Gastrocnemius medialis (tissue), 4 donors: Measurements from ENCODE around the gene DDA1. TPM values are rescaled to one million over a fixed set of nuclear protein-coding genes. Genes with fewer than 3 reads are reported as not detected.

Experiments
- ATAC-seq, 2 donors: fragments of 150-250 bp; one replicate each; pipeline ENCODE4 v1.9.1; 2016
- DNase-seq, 2 donors: peaks; one replicate each; pipeline ENCODE4 v3.0.0-alpha.2; 2019
- H3K27ac ChIP-seq, 4 donors: fragments of 200-600 bp; sonication (generic); 1 replicate in 1 of 4; 2 replicates in 3 of 4; pipeline ENCODE4 v1.5.1; 2016 to 2018; ENCODE audit warnings: mild to moderate bottlenecking in 2 of 4, moderate library complexity in 1 of 4
- H3K27me3 ChIP-seq, 3 donors: fragments of 200-600 bp; sonication (generic) in 2 of 3; 1 replicate in 1 of 3; 2 replicates in 2 of 3; pipeline versions ENCODE4 v1.5.1 to v1.6.0; 2016 to 2019; ENCODE audit warnings: mild to moderate bottlenecking in 1 of 3, moderate library complexity in 1 of 3
- H3K36me3 ChIP-seq, 2 donors: fragments of 200-600 bp; sonication (generic) in 1 of 2; one replicate each; pipeline ENCODE4 v1.5.1; 2017 to 2018
- H3K4me1 ChIP-seq, 2 donors: fragments of 200-600 bp; sonication (generic) in 1 of 2; one replicate each; pipeline ENCODE4 v1.5.1; 2016 to 2017; ENCODE audit warnings: mild to moderate bottlenecking in 2 of 2
- H3K4me3 ChIP-seq, 4 donors: fragments of 200-600 bp; sonication (generic) in 3 of 4; 1 replicate in 1 of 4; 2 replicates in 3 of 4; pipeline ENCODE4 v1.5.1; 2016 to 2019; ENCODE audit warnings: mild to moderate bottlenecking in 2 of 4
- H3K9me3 ChIP-seq, 3 donors: fragments of 200-600 bp; sonication (generic) in 2 of 3; 1 replicate in 1 of 3; 2 replicates in 2 of 3; pipeline ENCODE4 v1.5.1; 2016 to 2019
- POLR2A ChIP-seq, 2 donors: fragments of 450-650 bp; IDR thresholded peaks; one replicate each; pipeline ENCODE4 v1.6.1; 2017; ENCODE audit warnings: antibody characterized with exemption in 2 of 2, mild to moderate bottlenecking in 2 of 2, moderate library complexity in 2 of 2
- in situ Hi-C, 4 donors: fragments of 200-750 bp; cut with MboI; loops; one replicate each; pipeline versions ENCODE4 v1.15.0 to v1.8.0; 2017; ENCODE audit warnings: low sequenced_read_pairs in 4 of 4
- intact Hi-C: fragments of 100-400 bp; cut with DNase I; formaldehyde crosslinking; loops from one replicate; pipeline ENCODE4 v1.15.1; 2023; ENCODE audit warnings: low total_unique reads
- total RNA-seq, 4 donors: library from RNA; depleted of rRNA; stranded (reverse); fragments of >200 nt; gene quantifications; one replicate each; pipeline versions ENCODE4 v1.1.0 to v1.2.3, GENCODE V29; 2016
- TF ChIP-seq, protein P1 (sequence below), 5 experiments: fragments of 450-650 bp in 3 of 5; fragments of 200-600 bp in 2 of 5; sonication (generic) in 2 of 5; IDR thresholded peaks in 4 of 5; conservative IDR thresholded peaks in 1 of 5; 1 replicate in 4 of 5; 2 replicates in 1 of 5; pipeline ENCODE4 v1.5.1; 2016 to 2019; ENCODE audit warnings: antibody characterized with exemption in 5 of 5, mild to moderate bottlenecking in 3 of 5, moderate library complexity in 3 of 5

DDA1 gene
- total RNA-seq, 4 donors from 2014 or later = 18.7 to 40.0 (median 27.0) TPM

DNA sequence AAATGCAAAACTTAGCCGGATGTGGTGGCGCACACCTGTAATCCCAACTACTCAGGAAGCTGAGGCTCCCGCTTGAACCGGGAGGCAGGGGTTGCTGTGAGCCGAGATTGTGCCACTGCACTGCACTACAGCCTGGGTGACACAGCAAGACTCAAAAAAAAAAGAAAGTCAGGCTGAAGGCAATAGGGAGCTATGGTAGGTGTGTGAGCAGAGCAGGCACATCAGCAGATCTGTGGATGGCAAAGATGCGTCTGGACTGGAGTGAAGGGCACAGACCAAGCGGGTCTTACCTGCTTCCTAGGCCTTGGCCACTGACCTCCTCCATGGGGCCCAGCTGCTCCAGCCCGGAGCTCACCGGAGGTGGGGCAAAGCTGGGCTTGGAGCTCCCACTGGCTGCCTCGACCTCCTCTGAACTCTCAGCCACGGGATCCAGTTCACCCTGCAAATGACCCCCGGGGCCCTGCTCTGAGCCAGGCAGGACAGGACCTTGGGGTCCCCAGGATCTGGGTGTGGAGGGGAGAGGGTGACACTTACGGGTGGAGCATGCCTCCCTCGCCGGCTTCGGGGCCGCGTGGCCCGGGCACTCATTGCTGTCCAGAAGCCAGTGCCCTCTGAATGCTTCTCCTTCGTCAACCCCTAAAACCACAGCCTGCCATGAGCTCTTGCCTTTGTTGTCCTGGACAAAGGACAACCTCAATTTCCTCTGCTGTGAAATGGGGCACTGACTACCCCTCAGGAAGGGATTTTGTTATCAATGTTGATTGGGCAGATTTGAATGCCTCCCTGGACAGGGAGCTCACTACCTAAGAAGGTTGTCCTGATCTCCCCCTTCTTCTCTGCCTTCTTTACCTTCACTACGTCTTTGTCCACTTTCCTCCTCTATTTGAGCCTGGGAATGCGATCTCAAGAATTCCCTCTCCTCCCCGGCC lies 45.4 kb upstream of the DDA1 start:
- intact Hi-C loops (no loop called here), in situ Hi-C loops (no loop called here)
- H3K36me3 ChIP-seq = peaks cover 0 to 4% of the 10 kb centered on the region in 2 donors
- DNase-seq (no peak), ATAC-seq (no peak)
- no peaks in the 10 kb centered on the region for H3K27me3 ChIP-seq
- no peaks in the 10 kb centered on the region for H3K9me3 ChIP-seq
- H3K27ac ChIP-seq = peak overlapping the region; percentile 51 to 87 (median 74)
- no peak for TF ChIP-seq POLR2A (IDR thresholded peaks at IDR 0.05)
- TF ChIP-seq, protein P1, sequence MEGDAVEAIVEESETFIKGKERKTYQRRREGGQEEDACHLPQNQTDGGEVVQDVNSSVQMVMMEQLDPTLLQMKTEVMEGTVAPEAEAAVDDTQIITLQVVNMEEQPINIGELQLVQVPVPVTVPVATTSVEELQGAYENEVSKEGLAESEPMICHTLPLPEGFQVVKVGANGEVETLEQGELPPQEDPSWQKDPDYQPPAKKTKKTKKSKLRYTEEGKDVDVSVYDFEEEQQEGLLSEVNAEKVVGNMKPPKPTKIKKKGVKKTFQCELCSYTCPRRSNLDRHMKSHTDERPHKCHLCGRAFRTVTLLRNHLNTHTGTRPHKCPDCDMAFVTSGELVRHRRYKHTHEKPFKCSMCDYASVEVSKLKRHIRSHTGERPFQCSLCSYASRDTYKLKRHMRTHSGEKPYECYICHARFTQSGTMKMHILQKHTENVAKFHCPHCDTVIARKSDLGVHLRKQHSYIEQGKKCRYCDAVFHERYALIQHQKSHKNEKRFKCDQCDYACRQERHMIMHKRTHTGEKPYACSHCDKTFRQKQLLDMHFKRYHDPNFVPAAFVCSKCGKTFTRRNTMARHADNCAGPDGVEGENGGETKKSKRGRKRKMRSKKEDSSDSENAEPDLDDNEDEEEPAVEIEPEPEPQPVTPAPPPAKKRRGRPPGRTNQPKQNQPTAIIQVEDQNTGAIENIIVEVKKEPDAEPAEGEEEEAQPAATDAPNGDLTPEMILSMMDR (IDR thresholded peaks at IDR 0.05 in 4 of 5, conservative IDR thresholded peaks at IDR 0.05 in 1 of 5) = no peak
- H3K4me1 ChIP-seq = peaks cover 8 to 10% of the 10 kb centered on the region in 2 donors
- H3K4me3 ChIP-seq = peak overlapping the region; percentile 32 to 57 (median 42)

DNA sequence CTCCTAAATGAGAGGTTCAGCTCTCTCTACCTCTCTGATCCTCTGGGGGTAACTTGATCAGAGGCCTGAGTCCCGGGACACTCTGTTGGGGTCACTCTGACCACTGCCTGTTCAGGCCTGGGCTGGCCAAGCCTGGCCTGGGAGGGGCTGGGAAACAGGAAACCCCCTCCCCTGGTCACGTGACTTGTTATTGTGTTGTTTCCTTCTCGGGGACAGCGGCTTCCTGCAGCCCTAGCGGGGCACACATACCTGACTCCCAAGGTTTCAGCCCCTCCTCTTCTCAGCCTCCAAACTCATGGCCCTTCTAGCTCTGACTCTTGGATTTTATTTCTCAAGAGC lies 44.8 kb upstream of the DDA1 start, which contains the start of gene USHBP1:
TSS of gene USHBP1 (minus strand) at position 105 of the 339 bp plus-strand sequence. CDS start 446 bp downstream, outside the sequence.
- no peak for ATAC-seq
- Histone ChIP-seq H3K4me3 (peak within 1 kb of the TSS; percentile 32 to 57 (median 42)), H3K27ac (peak within 1 kb of the TSS; percentile 57 to 87 (median 74)), H3K36me3 (peaks cover 0 to 9% of the 10 kb centered on the region in 2 donors), H3K9me3 (no peaks in the 10 kb centered on the region), H3K27me3 (no peaks in the 10 kb centered on the region), H3K4me1 (peaks cover 8 to 10% of the 10 kb centered on the region in 2 donors)
- DNase-seq = no peak
- TF ChIP-seq, protein P1 (IDR thresholded peaks at IDR 0.05 in 4 of 5, conservative IDR thresholded peaks at IDR 0.05 in 1 of 5) = no peak
- TF ChIP-seq POLR2A (IDR thresholded peaks at IDR 0.05) = peak; percentile 22 to 54
- in situ Hi-C loops = no loop called here
- intact Hi-C loops = no loop called here

DNA sequence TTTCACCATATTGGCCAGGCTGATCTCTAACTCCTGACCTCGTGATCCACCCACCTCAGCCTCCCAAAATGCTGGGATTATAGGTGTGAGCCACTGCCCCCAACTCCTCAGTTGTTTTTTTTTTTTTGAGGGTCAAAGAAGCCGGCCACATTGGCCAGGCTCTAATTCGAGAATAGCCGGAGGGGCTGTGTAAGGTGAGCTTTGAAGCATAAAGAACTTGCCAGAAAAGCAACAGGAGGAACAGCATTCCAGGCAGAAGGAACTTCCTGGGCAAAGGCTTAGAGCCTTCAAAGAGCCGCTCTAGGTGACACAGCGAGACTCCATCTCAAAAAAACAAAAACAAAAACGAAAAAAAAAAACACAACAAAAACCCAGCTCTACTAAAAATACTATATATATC lies 43.3 kb upstream of the DDA1 start:
- Histone ChIP-seq H3K27ac (peak overlapping the region in 3 of 4 donors; percentile 77 to 91 (median 87)), H3K9me3 (no peaks in the 10 kb centered on the region), H3K27me3 (no peaks in the 10 kb centered on the region), H3K4me1 (peaks cover 8 to 10% of the 10 kb centered on the region in 2 donors), H3K36me3 (peaks cover 0 to 22% of the 10 kb centered on the region in 2 donors), H3K4me3 (no peak overlapping the region)
- in situ Hi-C loops = no loop called here
- DNase-seq = no peak
- ATAC-seq = no peak
- TF ChIP-seq POLR2A (IDR thresholded peaks at IDR 0.05) = no peak
- TF ChIP-seq, protein P1 (IDR thresholded peaks at IDR 0.05 in 4 of 5, conservative IDR thresholded peaks at IDR 0.05 in 1 of 5) = no peak
- intact Hi-C loops = loop anchor here (2.0 kb wide), 1 partner anchor 69 kb away; the partner anchor contains the start of gene ANO8

DNA sequence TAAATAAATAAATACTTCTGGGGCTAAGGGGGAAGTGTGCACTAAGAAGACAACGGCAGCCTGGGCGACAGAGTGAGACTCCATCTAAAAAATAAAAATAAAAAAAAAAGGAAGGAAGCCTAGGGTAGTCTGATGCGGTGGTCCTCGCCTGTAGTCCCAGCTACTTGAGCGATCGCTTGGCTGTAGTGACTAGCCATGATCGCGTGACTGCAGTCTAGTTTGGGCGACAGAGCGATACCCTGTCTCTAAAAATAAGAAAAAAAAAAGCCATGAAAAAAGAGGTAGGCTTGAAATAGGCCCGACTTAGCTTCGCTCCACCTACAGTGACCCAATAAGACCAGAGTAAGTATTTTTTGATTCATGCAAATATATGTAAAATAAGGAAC lies 42.8 kb upstream of the DDA1 start:
- intact Hi-C loops = loop anchor here (2.0 kb wide), 1 partner anchor 68 kb away; the partner anchor contains the start of gene ANO8

More for the DNA sequence above, 42.8 kb upstream of the DDA1 start:
- DNase-seq = no peak
- in situ Hi-C loops = no loop called here
- Histone ChIP-seq H3K36me3 (peaks cover 0 to 27% of the 10 kb centered on the region in 2 donors), H3K4me3 (no peak overlapping the region), H3K27ac (peak overlapping the region; percentile 77 to 91 (median 86)), H3K9me3 (no peaks in the 10 kb centered on the region), H3K27me3 (no peaks in the 10 kb centered on the region), H3K4me1 (peaks cover 8 to 10% of the 10 kb centered on the region in 2 donors)
- no peak for TF ChIP-seq POLR2A (IDR thresholded peaks at IDR 0.05)
- TF ChIP-seq, protein P1 (IDR thresholded peaks at IDR 0.05 in 4 of 5, conservative IDR thresholded peaks at IDR 0.05 in 1 of 5) = no peak
- no peak for ATAC-seq
